Uterus (tissue), 2 donors: ENCODE results near the gene ADCY3.

Experiments
- CTCF ChIP-seq, 4 experiments: fragments of 200-600 bp in 2 of 4; fragments of 450-650 bp in 2 of 4; sonication (generic) in 2 of 4; IDR thresholded peaks; one replicate each; pipeline ENCODE4 v1.5.1; 2016 to 2019; ENCODE audit warnings: antibody characterized with exemption in 4 of 4, mild to moderate bottlenecking in 2 of 4, moderate library complexity in 1 of 4
- POLR2A ChIP-seq, 2 donors: fragments of 450-650 bp; IDR thresholded peaks; one replicate each; pipeline ENCODE4 v1.6.1; 2016; ENCODE audit warnings: antibody characterized with exemption in 2 of 2, mild to moderate bottlenecking in 1 of 2, moderate library complexity in 1 of 2

GRCh38 chr2:24820175-24820513, 99.9 kb downstream of the ADCY3 start:
- no peak for TF ChIP-seq CTCF (IDR thresholded peaks at IDR 0.05)
- TF ChIP-seq POLR2A (IDR thresholded peaks at IDR 0.05): no peak
